ENCODE data around the gene SPINK4. TPM values are rescaled to one million over a fixed set of nuclear protein-coding genes. Genes with fewer than 3 reads are reported as not detected.

The SPINK4 gene
- total and polyA plus RNA-seq, 7 donors = 0.34 TPM; not detected in 6

DNA sequence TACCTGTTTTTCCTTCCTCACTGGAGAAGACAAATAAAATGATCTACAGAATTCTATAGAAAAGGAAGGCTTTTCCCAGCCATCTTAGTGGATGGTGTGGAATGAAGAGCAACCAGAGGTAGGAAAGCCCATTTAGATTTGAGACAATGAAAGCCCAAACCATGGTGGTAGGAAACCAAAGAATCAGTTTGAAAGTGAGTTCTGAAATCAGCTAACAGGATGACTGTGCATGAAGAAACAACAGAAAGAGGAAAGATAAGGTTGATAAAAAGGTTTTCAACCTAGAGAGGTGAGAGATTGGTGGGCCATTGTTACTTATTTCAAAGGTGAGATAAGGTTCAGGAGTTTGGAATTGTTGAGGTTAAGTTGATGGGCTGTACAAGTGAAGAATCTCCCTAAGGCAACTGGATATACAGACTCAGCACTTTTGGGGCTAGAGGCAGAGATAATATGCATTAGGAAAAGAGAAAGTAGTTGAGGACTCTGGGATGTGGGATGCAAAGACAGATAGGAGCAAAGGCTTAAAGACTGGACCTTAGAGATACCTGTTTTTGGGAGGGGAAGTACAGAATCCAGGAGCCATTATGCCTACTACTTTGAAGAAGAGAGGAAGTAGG, 27.3 kb downstream of the SPINK4 start:
- intact Hi-C loops (cut with DNase I) = no loop called here
- peaks cover 7 to 70% of the 10 kb centered on the region in 2 donors for H3K36me3 ChIP-seq (ENCODE audit: insufficient read depth in 1 of 2, low read depth in 1 of 2)

DNA sequence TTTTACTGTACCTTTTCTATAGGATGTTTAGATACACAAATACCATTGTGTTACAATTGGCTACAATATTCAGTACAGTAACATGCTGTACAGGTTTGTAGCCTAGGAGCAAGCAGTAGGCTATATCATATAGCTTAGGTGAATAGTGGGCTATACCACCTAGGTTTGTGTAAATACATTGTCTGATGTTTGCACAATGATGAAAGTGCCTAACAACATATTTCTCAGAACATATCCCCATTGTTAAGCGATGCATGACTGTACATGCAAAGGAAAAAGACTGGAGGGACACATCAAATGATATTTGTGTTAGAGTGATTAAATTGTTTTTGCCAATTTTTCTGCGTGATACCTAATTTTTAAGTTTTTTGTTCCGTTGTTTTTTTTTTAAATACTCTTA, 30.2 kb downstream of the SPINK4 start:
- ATAC-seq = no peak
- 93 to 98% (median 97%) methylated on average over 3 of the region's 3 CpGs for WGBS, 3 donors
- TF ChIP-seq, protein P1, sequence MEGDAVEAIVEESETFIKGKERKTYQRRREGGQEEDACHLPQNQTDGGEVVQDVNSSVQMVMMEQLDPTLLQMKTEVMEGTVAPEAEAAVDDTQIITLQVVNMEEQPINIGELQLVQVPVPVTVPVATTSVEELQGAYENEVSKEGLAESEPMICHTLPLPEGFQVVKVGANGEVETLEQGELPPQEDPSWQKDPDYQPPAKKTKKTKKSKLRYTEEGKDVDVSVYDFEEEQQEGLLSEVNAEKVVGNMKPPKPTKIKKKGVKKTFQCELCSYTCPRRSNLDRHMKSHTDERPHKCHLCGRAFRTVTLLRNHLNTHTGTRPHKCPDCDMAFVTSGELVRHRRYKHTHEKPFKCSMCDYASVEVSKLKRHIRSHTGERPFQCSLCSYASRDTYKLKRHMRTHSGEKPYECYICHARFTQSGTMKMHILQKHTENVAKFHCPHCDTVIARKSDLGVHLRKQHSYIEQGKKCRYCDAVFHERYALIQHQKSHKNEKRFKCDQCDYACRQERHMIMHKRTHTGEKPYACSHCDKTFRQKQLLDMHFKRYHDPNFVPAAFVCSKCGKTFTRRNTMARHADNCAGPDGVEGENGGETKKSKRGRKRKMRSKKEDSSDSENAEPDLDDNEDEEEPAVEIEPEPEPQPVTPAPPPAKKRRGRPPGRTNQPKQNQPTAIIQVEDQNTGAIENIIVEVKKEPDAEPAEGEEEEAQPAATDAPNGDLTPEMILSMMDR (IDR thresholded peaks at IDR 0.05) = no peak

More for the DNA sequence above, 27.3 kb downstream of the SPINK4 start:
- TF ChIP-seq, protein P1 (IDR thresholded peaks at IDR 0.05) = no peak
- H3K9me3 ChIP-seq = no peaks in the 10 kb centered on the region
- H3K27me3 ChIP-seq (ENCODE audit: insufficient read depth in 3 of 3, low read length in 2 of 3) = no peaks in the 10 kb centered on the region
- no peak for ATAC-seq
- H3K4me1 ChIP-seq = peaks cover 18% of the 10 kb centered on the region
- no peak overlapping the region for H3K4me3 ChIP-seq
- no peak overlapping the region for H3K27ac ChIP-seq
- no peak for DNase-seq

GRCh38 chr9:33272061-33272460, 32.1 kb downstream of the SPINK4 start:
- TF ChIP-seq, protein P1 (IDR thresholded peaks at IDR 0.05) = no peak
- DNase-seq = no peak
- Histone ChIP-seq H3K4me1 (no peaks in the 10 kb centered on the region), H3K27me3 (ENCODE audit: insufficient read depth in 3 of 3, low read length in 2 of 3) (no peaks in the 10 kb centered on the region), H3K27ac (no peak overlapping the region), H3K4me3 (no peak overlapping the region), H3K36me3 (ENCODE audit: insufficient read depth in 1 of 2, low read depth in 1 of 2) (peaks cover 13 to 100% of the 10 kb centered on the region in 2 donors), H3K9me3 (no peaks in the 10 kb centered on the region)
- intact Hi-C loops (cut with DNase I) = loop anchor here in 1 of 2 donors (5.0 kb wide), 1 partner anchor 50 kb away; no protein-coding TSS in a partner anchor
- WGBS, 3 donors = 96 to 100% (median 100%) methylated on average over 1 of the region's 1 CpG
- peak in 1 of 4 donors; percentile 51 for ATAC-seq

More for the DNA sequence above, 30.2 kb downstream of the SPINK4 start:
- intact Hi-C loops (cut with DNase I) = loop anchor here in 1 of 2 donors (5.0 kb wide), 1 partner anchor 52 kb away; no protein-coding TSS in a partner anchor
- Histone ChIP-seq H3K9me3 (no peaks in the 10 kb centered on the region), H3K27ac (no peak overlapping the region), H3K27me3 (ENCODE audit: insufficient read depth in 3 of 3, low read length in 2 of 3) (no peaks in the 10 kb centered on the region), H3K36me3 (ENCODE audit: insufficient read depth in 1 of 2, low read depth in 1 of 2) (peaks cover 7 to 94% of the 10 kb centered on the region in 2 donors), H3K4me1 (peaks cover 8% of the 10 kb centered on the region), H3K4me3 (no peak overlapping the region)
- no peak for DNase-seq

GRCh38 chr9:33273266-33273971, 33.5 kb downstream of the SPINK4 start:
- intact Hi-C loops (cut with DNase I) = loop anchor here in 1 of 2 donors (5.0 kb wide), 1 partner anchor 49 kb away; no protein-coding TSS in a partner anchor
- DNase-seq (no peak), ATAC-seq (no peak)
- Histone ChIP-seq H3K4me1 (no peaks in the 10 kb centered on the region), H3K36me3 (ENCODE audit: insufficient read depth in 1 of 2, low read depth in 1 of 2) (peaks cover 17 to 100% of the 10 kb centered on the region in 2 donors), H3K27ac (no peak overlapping the region), H3K4me3 (no peak overlapping the region), H3K9me3 (no peaks in the 10 kb centered on the region), H3K27me3 (ENCODE audit: insufficient read depth in 3 of 3, low read length in 2 of 3) (no peaks in the 10 kb centered on the region)
- 37 to 62% (median 39%) methylated on average over 3 of the region's 3 CpGs for WGBS, 3 donors
- TF ChIP-seq, protein P1 (IDR thresholded peaks at IDR 0.05) = no peak
